ENCODE results near the gene MIOX.

GRCh38 chr22:50446708-50447575 lies 39.7 kb upstream of the MIOX start:
- no peak for TF ChIP-seq SMC3 (conservative IDR thresholded peaks at IDR 0.05; ENCODE audit: insufficient read depth, low read depth, low read length)
- no peak for TF ChIP-seq EP300 (IDR thresholded peaks at IDR 0.05; ENCODE audit: low read length)
- TF ChIP-seq CEBPG (CRISPR knock-in tag; IDR thresholded peaks at IDR 0.05): no peak
- no peak for TF ChIP-seq CEBPG (tag; conservative IDR thresholded peaks at IDR 0.05 in 1 of 2, IDR thresholded peaks at IDR 0.05 in 1 of 2)
- TF ChIP-seq NFYB (IDR thresholded peaks at IDR 0.05; ENCODE audit: extremely low read depth, insufficient read length): no peak
- TF ChIP-seq MAFK (IDR thresholded peaks at IDR 0.05; ENCODE audit: low read length): no peak
- no peak for TF ChIP-seq MTA2 (IDR thresholded peaks at IDR 0.05; ENCODE audit: low read depth)
- TF ChIP-seq, protein P1, sequence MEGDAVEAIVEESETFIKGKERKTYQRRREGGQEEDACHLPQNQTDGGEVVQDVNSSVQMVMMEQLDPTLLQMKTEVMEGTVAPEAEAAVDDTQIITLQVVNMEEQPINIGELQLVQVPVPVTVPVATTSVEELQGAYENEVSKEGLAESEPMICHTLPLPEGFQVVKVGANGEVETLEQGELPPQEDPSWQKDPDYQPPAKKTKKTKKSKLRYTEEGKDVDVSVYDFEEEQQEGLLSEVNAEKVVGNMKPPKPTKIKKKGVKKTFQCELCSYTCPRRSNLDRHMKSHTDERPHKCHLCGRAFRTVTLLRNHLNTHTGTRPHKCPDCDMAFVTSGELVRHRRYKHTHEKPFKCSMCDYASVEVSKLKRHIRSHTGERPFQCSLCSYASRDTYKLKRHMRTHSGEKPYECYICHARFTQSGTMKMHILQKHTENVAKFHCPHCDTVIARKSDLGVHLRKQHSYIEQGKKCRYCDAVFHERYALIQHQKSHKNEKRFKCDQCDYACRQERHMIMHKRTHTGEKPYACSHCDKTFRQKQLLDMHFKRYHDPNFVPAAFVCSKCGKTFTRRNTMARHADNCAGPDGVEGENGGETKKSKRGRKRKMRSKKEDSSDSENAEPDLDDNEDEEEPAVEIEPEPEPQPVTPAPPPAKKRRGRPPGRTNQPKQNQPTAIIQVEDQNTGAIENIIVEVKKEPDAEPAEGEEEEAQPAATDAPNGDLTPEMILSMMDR (IDR thresholded peaks at IDR 0.05 in 2 of 3, conservative IDR thresholded peaks at IDR 0.05 in 1 of 3; ENCODE audit: insufficient read depth in 2 of 3, low read depth in 1 of 3, low read length in 3 of 3): no peak
- TF ChIP-seq SMARCC2 (IDR thresholded peaks at IDR 0.05; ENCODE audit: low read depth): no peak
